AG09309 (cell line): Measurements from ENCODE around the gene FAM50A.
"Not testable (repeated sequence)": the region's sequence is repeated elsewhere in the genome, so short reads cannot be mapped to it uniquely, and the experiment has no call there.

Source experiments
- DNase-seq: peaks from one replicate; pipeline ENCODE4 v3.0.0-alpha.2; 2010; ENCODE audit warnings: low read depth
- H3K4me3 ChIP-seq: 2 replicates; pipeline ENCODE4 v1.5.1; 2011; ENCODE audit warnings: mild to moderate bottlenecking, low read depth, low read length, moderate library complexity; ENCODE audit not compliant: control insufficient read depth
- CTCF ChIP-seq: IDR thresholded peaks from 2 replicates; pipeline ENCODE4 v1.5.1; 2011; ENCODE audit warnings: mild to moderate bottlenecking, low read depth, low read length, inconsistent platforms; ENCODE audit not compliant: insufficient read depth, control insufficient read depth; ENCODE audit errors: missing control alignments

The FAM50A gene

GRCh38 chrX:154443992-154444754 is at the start of gene FAM50A:
Gene FAM50A (plus strand): TSS chrX:154444141. CDS start chrX:154444236, 95 bp downstream.
- H3K4me3 ChIP-seq, result peak within 1 kb of the TSS; percentile 56
- TF ChIP-seq CTCF, result no peak
- no peak for DNase-seq

- DNase-seq, H3K4me3 ChIP-seq: not testable (repeated sequence)
These were observed 47.6 kb upstream of the FAM50A start for GRCh38 chrX:154396363-154396762.

- no peak for TF ChIP-seq CTCF
- DNase-seq, result no peak
These were observed 46.7 kb upstream of the FAM50A start for GRCh38 chrX:154396973-154397887.

GRCh38 chrX:154397888-154398667 is 45.9 kb upstream of the FAM50A start, which contains the start of gene RPL10:
Gene RPL10 (plus strand): TSS chrX:154398377. CDS start chrX:154398520, 143 bp downstream.
- TF ChIP-seq CTCF, result no peak
- peak within 1 kb of the TSS; percentile 69 for H3K4me3 ChIP-seq
- peak; percentile 93 for DNase-seq

More at GRCh38 chrX:154396973-154397887, 46.7 kb upstream of the FAM50A start:
- peak overlapping the region; percentile 69 for H3K4me3 ChIP-seq

GRCh38 chrX:154398668-154399526 is 45.0 kb upstream of the FAM50A start:
- peak; percentile 33 for DNase-seq
- H3K4me3 ChIP-seq, result peak overlapping the region; percentile 69
- peak; percentile 81 for TF ChIP-seq CTCF

- no peak for DNase-seq
These were observed 44.2 kb upstream of the FAM50A start for GRCh38 chrX:154399527-154400368.

GRCh38 chrX:154400369-154400817 is 43.5 kb upstream of the FAM50A start:
- DNase-seq, result not testable (repeated sequence)

More at GRCh38 chrX:154399527-154400368, 44.2 kb upstream of the FAM50A start:
- H3K4me3 ChIP-seq, result peak overlapping the region; percentile 69
- TF ChIP-seq CTCF, result no peak

More at GRCh38 chrX:154400369-154400817, 43.5 kb upstream of the FAM50A start:
- H3K4me3 ChIP-seq, result peak overlapping the region; percentile 69
